Measurements from ENCODE around the gene ARHGAP44.

- TF ChIP-seq CTCF (conservative IDR thresholded peaks at IDR 0.05; ENCODE audit: low read length): no peak
- TF ChIP-seq EZH2phosphoT487 (IDR thresholded peaks at IDR 0.05; ENCODE audit: borderline replicate concordance): no peak
These were observed 170.1 kb downstream of the ARHGAP44 start for GRCh38 chr17:12959441-12959840.
